Measurements from ENCODE around the gene TMEM240. TPM values are rescaled to one million over a fixed set of nuclear protein-coding genes. Genes with fewer than 3 reads are reported as not detected.
"Not testable (repeated sequence)": the region's sequence is repeated elsewhere in the genome, so short reads cannot be mapped to it uniquely, and the experiment has no call there.

Gene TMEM240
- total RNA-seq, 1 donor from 2014 or later, result 1.6 TPM

GRCh38 chr1:1563688-1564087 lies 23.3 kb upstream of the TMEM240 start:
- no peak overlapping the region for H3K4me3 ChIP-seq (ENCODE audit: low read depth, low read length)
- no peak for TF ChIP-seq CTCF (conservative IDR thresholded peaks at IDR 0.05; ENCODE audit: low read depth, low read length)
- DNase-seq (ENCODE audit: low read depth), result no peak

DNA sequence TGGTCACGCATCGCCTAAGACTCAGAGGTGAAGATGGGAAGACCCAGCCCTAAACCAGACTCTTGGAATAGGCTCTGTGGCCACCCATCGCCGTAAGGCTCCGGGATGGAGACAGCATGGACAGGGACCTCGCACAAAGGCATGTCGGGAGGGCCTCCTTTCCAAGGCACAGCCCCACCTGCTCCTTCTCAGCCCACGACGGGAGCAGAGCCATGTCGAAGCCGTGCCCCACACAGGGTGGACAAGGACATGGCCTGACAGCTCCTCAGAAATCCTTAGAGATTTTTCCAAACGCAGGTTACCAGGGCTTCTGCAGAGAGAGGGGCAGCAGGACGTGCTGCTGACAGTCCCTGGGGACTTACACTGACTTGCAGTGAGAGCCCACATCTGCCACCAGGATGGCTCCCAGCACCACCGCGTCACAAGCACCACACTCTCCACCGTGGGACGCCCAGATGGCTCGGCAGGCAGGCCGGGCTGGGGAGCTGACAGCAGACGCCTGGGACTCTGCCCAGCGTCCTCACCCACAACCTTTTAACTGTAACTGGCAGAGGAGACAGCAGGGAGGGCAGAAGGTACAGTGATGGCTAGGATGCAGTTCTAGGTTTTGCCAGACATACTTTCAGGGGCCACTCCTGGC lies 22.3 kb upstream of the TMEM240 start:
- TF ChIP-seq CTCF (conservative IDR thresholded peaks at IDR 0.05; ENCODE audit: low read depth, low read length), result no peak
- no peak overlapping the region for H3K4me3 ChIP-seq (ENCODE audit: low read depth, low read length)
- no peak for DNase-seq (ENCODE audit: low read depth)

DNA sequence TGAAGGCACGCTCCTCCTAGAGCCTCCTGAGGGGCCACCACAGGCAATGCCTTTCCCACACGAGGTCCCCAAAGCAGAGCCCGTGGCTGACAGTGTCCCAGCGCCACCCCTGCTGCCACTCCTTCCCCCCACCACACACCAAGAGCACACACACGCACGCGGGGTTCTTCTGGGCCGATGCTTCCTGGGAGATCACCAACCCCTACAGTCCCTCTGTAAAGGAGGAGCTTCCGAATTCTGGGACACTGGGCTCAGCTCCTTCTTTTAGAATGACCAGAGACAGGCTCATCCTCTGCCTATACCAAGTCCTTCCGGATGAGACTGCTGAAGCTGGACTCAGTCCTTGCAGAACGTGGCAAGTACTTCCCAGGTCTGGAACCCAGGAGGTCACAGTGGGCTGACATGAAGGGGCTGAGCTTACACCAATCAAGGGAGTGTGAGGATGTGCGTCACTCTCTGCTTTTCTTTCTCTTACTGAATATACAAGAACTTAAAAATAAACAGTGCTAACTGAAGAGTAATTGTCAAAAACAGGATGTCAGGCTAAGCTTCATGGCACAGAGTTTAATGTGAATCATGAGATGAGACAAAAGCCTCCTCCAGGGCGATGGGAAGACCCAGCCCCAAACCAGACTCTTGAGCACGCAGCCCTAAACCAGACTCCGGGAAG lies 21.5 kb upstream of the TMEM240 start:
- no peak for DNase-seq (ENCODE audit: low read depth)
- no peak for TF ChIP-seq CTCF (conservative IDR thresholded peaks at IDR 0.05; ENCODE audit: low read depth, low read length)
- H3K4me3 ChIP-seq (ENCODE audit: low read depth, low read length), result no peak overlapping the region

DNA sequence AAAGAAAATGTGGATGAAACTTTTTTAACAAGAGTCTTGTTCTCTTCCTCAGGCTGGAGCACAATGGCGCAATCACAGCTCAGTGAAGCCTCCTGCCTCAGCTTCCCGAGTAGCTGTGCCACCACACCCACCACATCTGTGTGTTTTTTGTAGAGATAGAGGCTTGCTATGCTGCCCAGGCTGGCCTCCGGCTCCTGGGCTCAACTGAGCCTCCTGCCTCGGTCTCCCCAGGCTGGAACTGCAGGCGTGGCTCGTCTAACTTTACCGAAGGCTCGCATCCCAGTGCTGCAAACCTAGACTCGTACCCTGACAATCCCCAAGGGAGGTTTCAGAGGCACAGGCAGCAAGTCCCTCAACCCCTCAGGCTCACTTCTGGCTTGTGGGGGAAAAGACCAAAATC lies 19.8 kb upstream of the TMEM240 start:
- no peak for TF ChIP-seq CTCF (conservative IDR thresholded peaks at IDR 0.05; ENCODE audit: low read depth, low read length)
- no peak for DNase-seq (ENCODE audit: low read depth)

GRCh38 chr1:1559066-1559465 lies 18.6 kb upstream of the TMEM240 start:
- H3K4me3 ChIP-seq (ENCODE audit: low read depth, low read length), result no peak overlapping the region

More for the DNA sequence above, 19.8 kb upstream of the TMEM240 start:
- no peak overlapping the region for H3K4me3 ChIP-seq (ENCODE audit: low read depth, low read length)

GRCh38 chr1:1558591-1558990 lies 18.2 kb upstream of the TMEM240 start:
- no peak overlapping the region for H3K4me3 ChIP-seq (ENCODE audit: low read depth, low read length)
- DNase-seq (ENCODE audit: low read depth), result no peak
- TF ChIP-seq CTCF (conservative IDR thresholded peaks at IDR 0.05; ENCODE audit: low read depth, low read length), result no peak

More at GRCh38 chr1:1559066-1559465, 18.6 kb upstream of the TMEM240 start:
- DNase-seq (ENCODE audit: low read depth), result no peak
- TF ChIP-seq CTCF (conservative IDR thresholded peaks at IDR 0.05; ENCODE audit: low read depth, low read length), result no peak

- not testable (repeated sequence) for DNase-seq (ENCODE audit: low read depth)
Measured at GRCh38 chr1:1557688-1558087, 17.3 kb upstream of the TMEM240 start.

DNA sequence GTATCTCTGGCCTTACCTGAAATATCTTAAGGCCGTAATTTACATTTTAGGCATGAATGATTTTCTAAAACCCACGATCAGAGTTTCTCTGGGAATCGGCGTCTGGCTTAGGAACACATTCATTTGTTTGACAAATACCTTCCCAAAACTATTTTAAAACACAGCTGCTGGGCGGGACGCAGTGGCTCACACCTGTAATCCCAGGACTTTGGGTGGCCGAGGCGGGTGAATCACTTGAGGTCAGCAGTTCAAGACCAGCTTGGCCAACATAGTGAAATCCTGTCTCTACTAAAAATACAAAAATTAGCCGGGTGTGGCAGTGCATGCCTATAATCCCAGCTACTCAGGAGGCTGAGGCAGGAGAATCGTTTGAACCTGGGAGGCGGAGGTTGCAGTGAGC lies 16.5 kb upstream of the TMEM240 start:
- not testable (repeated sequence) for DNase-seq (ENCODE audit: low read depth); H3K4me3 ChIP-seq (ENCODE audit: low read depth, low read length)

More at GRCh38 chr1:1557688-1558087, 17.3 kb upstream of the TMEM240 start:
- H3K4me3 ChIP-seq (ENCODE audit: low read depth, low read length), result not testable (repeated sequence)

Data from epithelial cell of proximal tubule (primary cell).